LNCAP (cell line): Measurements from ENCODE around the gene RMI1.

Experiments
- CTCF ChIP-seq: fragments of 450-650 bp; IDR thresholded peaks from 2 replicates; pipeline ENCODE4 v1.5.1; 2017; ENCODE audit warnings: mild to moderate bottlenecking

Gene RMI1

DNA sequence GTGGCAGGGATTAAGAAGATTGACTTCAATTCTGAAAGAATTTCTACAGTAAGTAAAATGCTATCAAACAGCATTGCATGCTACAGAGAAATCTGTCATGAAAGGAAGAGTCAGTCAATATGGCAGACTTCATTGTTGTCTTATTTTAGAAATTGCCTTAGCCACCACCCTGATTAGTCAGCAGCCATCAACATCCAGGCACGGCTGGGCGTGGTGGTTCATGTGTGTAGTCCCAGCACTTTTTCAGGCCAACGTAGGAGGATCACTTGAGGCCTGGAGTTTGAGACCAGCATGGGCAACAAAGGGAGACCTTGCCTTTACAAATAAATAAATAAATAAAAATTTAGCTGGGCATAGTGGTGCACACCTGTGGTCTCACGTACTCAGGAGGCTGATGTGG is 46.6 kb downstream of the RMI1 start:
- TF ChIP-seq CTCF, result no peak

DNA sequence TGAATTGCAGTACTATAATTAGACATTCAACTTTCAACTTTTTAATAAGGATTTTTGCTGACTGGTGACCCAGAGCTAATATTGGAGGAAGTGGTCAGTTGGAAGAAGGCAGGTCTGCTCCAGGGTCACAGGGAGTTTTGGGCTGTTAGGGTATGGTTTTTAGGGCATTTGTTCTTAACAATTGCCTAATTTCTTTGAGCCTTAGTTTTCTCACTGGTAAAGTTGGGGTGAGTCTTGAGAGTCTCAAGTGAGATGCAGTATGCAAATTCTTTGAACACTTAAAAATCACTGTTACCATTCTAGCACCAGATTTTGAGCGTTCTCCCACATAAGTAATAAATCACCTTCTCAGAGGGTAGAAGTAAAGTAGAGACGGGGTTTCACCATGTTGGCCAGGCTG is 50.9 kb downstream of the RMI1 start:
- TF ChIP-seq CTCF, result no peak

DNA sequence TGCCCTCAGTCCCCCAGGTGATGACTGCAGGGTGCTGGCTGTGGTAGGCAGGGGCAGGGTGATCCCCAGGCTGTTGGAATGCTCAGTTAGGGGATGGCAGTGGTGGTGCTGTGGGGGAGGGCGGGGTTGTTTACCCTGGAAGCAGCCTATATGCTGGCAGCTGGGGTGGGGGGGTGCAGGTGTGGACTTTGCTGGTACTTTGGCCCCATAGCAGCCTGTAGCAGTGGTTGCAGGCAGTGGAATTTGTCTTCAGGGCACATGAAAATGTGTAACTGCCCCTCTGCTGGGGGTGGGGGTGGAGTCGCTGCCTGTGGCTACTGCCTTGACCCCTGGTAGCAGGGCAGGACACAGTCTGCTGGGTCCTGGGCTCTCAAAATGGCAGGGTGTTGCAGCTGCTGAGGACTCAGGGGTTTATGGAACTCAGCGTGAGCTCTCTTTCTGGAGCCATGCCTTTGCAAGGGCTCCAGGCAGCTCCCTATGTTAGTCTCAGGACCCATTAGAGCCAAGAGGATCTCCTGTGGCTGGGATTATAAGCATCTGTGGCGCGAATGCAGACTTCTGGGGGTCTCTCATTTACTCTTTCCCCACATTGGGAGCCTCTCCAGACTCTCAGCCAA is 65.0 kb downstream of the RMI1 start:
- no peak for TF ChIP-seq CTCF
